ENCODE results near the gene SEMA3A.

SEMA3A gene

DNA sequence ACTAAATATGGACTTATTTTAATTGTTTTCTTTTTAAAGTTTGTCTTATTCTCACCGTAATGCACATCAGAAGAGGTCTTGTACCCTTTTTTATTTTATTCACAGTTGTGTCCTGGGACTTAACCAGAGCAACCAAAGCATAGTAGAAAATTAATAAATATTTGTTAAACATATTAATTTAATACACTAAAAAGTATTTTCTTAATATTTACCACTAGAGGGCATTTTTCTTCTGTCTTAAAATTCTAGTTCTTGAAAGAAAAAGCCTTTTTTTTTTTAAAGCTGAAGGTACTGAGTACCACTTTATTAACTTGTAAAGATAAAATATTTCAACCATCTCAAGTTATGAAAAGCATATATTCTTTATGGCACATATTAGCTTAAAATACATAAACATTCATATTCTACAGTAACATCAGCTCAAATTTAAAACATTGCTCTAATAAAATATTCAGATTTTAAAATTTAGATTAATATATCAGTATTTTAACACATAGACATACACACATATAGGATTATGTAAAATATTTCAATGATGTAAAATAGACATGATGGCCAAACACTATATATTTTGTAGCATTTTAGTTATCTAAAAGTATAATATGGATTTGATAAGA, 260.4 kb downstream of the SEMA3A start:
- no peak overlapping the region for H3K9ac ChIP-seq (ENCODE audit: low read depth in 1 of 2, low read length in 2 of 2)
- no peaks in the 10 kb centered on the region for H3K27me3 ChIP-seq (ENCODE audit: control insufficient read depth in 2 of 2, insufficient read depth in 2 of 2, low read length in 2 of 2)
- no peaks in the 10 kb centered on the region for H3K9me3 ChIP-seq (ENCODE audit: control insufficient read depth in 2 of 2, low read length in 2 of 2)
- no peak overlapping the region for H3K27ac ChIP-seq (ENCODE audit: low read depth in 2 of 2, low read length in 2 of 2)
- H3K4me1 ChIP-seq (ENCODE audit: control insufficient read depth in 2 of 2, insufficient read depth in 2 of 2, low read length in 2 of 2), result no peaks in the 10 kb centered on the region
- no peak overlapping the region for H3K4me3 ChIP-seq (ENCODE audit: low read length in 2 of 2)
- H3K36me3 ChIP-seq (ENCODE audit: control insufficient read depth in 2 of 2, insufficient read depth in 2 of 2, low read length in 2 of 2), result no peaks in the 10 kb centered on the region

DNA sequence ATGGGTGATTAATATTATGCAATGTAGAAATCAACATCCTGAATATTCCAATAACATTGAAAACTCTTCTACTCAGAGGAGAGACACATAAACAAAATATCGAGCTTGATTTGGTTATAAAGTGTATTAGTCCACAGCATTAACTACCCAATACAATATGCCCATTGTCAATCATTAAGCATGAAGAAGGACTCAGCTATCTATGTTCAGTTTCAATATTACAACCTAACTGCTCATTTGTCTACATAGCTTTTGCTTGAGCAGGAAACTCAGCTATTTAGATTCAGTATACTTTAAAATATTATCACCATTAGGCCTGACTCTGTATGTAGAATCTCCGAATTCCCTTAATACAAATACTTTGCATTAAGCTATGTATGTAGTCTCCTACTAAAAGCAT, 262.6 kb downstream of the SEMA3A start:
- Histone ChIP-seq H3K4me1 (ENCODE audit: control insufficient read depth in 2 of 2, insufficient read depth in 2 of 2, low read length in 2 of 2) (no peaks in the 10 kb centered on the region), H3K36me3 (ENCODE audit: control insufficient read depth in 2 of 2, insufficient read depth in 2 of 2, low read length in 2 of 2) (no peaks in the 10 kb centered on the region), H3K27me3 (ENCODE audit: control insufficient read depth in 2 of 2, insufficient read depth in 2 of 2, low read length in 2 of 2) (no peaks in the 10 kb centered on the region), H3K9me3 (ENCODE audit: control insufficient read depth in 2 of 2, low read length in 2 of 2) (no peaks in the 10 kb centered on the region), H3K9ac (ENCODE audit: low read depth in 1 of 2, low read length in 2 of 2) (no peak overlapping the region), H3K4me3 (ENCODE audit: low read length in 2 of 2) (no peak overlapping the region), H3K27ac (ENCODE audit: low read depth in 2 of 2, low read length in 2 of 2) (no peak overlapping the region)

DNA sequence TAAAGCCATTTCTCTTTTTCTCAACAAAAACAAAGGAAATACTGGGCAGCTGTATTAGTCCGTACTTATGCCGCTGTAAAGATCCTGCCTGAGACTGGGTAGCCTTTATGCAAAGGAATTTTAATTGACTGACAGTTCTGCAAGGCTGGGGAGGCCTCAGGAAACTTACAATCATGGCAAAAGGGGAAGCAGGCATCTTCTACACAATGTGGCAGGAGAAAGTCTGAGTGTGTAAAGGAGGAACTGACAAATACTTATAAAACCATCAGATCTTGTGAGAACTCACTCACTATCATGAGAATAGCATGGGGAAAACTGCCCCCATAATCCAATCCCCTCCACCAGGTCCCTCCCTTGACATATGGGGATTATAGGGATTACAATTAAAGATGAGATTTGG, 264.3 kb downstream of the SEMA3A start:
- no peak overlapping the region for H3K4me3 ChIP-seq (ENCODE audit: low read length in 2 of 2)
- H3K36me3 ChIP-seq (ENCODE audit: control insufficient read depth in 2 of 2, insufficient read depth in 2 of 2, low read length in 2 of 2), result no peaks in the 10 kb centered on the region
- H3K4me1 ChIP-seq (ENCODE audit: control insufficient read depth in 2 of 2, insufficient read depth in 2 of 2, low read length in 2 of 2), result no peaks in the 10 kb centered on the region
- no peak overlapping the region for H3K9ac ChIP-seq (ENCODE audit: low read depth in 1 of 2, low read length in 2 of 2)
- H3K27me3 ChIP-seq (ENCODE audit: control insufficient read depth in 2 of 2, insufficient read depth in 2 of 2, low read length in 2 of 2), result no peaks in the 10 kb centered on the region
- no peak overlapping the region for H3K27ac ChIP-seq (ENCODE audit: low read depth in 2 of 2, low read length in 2 of 2)
- no peaks in the 10 kb centered on the region for H3K9me3 ChIP-seq (ENCODE audit: control insufficient read depth in 2 of 2, low read length in 2 of 2)

DNA sequence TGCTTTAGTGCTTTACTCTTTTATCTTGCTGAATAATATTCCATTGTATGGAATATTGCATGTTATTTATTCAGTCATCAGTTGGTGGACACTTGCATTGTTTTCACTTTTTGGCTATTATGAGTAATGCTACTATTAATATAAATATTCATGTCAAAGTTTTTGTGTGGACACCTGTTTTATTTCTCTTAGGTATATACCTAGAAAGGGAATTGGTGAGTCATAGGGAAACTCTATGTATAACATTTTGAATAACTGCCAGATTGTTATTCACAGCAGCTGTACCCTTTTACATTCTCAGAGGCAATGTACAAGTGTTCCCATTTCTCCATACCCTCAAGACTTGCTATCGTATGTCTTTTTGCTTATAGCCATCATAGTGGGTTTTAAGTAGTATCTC, 268.7 kb downstream of the SEMA3A start:
- H3K9ac ChIP-seq (ENCODE audit: low read depth in 1 of 2, low read length in 2 of 2), result no peak overlapping the region
- no peaks in the 10 kb centered on the region for H3K4me1 ChIP-seq (ENCODE audit: control insufficient read depth in 2 of 2, insufficient read depth in 2 of 2, low read length in 2 of 2)
- no peaks in the 10 kb centered on the region for H3K9me3 ChIP-seq (ENCODE audit: control insufficient read depth in 2 of 2, low read length in 2 of 2)
- H3K27me3 ChIP-seq (ENCODE audit: control insufficient read depth in 2 of 2, insufficient read depth in 2 of 2, low read length in 2 of 2), result no peaks in the 10 kb centered on the region
- H3K4me3 ChIP-seq (ENCODE audit: low read length in 2 of 2), result no peak overlapping the region
- H3K36me3 ChIP-seq (ENCODE audit: control insufficient read depth in 2 of 2, insufficient read depth in 2 of 2, low read length in 2 of 2), result no peaks in the 10 kb centered on the region
- H3K27ac ChIP-seq (ENCODE audit: low read depth in 2 of 2, low read length in 2 of 2), result no peak overlapping the region

DNA sequence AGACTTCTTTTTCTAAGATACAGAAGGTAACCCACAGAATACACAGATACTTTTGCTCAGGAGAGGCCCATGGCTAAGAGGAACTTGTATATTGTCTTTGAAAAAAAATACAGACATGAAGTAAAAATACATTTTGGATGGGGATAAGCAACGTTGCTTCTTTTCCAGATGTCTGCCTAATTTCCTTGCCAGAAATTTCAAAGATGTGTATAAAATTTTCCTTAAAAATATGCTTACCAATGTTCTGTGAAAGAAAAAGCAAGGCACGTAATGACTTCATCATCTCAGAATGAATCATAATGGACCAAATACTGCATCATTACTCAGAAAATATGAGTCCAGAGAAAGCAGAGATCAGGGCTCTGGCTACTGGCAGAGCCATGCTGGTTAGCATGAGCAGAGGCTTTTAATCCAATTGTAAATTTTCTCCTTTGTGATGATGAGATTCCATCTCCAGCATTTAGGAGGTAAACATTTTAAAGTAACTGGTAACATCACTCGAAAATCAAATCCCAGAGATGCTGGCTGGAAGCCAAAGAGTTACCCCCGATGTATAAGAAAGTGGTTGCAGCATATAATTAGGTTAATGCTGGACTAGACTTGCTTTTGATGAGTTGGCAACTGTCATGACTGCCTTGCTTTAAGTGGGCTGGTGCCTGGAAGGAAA, 272.5 kb downstream of the SEMA3A start:
- Histone ChIP-seq H3K36me3 (ENCODE audit: control insufficient read depth in 2 of 2, insufficient read depth in 2 of 2, low read length in 2 of 2) (no peaks in the 10 kb centered on the region), H3K4me3 (ENCODE audit: low read length in 2 of 2) (no peak overlapping the region), H3K9ac (ENCODE audit: low read depth in 1 of 2, low read length in 2 of 2) (no peak overlapping the region), H3K4me1 (ENCODE audit: control insufficient read depth in 2 of 2, insufficient read depth in 2 of 2, low read length in 2 of 2) (no peaks in the 10 kb centered on the region), H3K9me3 (ENCODE audit: control insufficient read depth in 2 of 2, low read length in 2 of 2) (no peaks in the 10 kb centered on the region), H3K27ac (ENCODE audit: low read depth in 2 of 2, low read length in 2 of 2) (no peak overlapping the region), H3K27me3 (ENCODE audit: control insufficient read depth in 2 of 2, insufficient read depth in 2 of 2, low read length in 2 of 2) (no peaks in the 10 kb centered on the region)

DNA sequence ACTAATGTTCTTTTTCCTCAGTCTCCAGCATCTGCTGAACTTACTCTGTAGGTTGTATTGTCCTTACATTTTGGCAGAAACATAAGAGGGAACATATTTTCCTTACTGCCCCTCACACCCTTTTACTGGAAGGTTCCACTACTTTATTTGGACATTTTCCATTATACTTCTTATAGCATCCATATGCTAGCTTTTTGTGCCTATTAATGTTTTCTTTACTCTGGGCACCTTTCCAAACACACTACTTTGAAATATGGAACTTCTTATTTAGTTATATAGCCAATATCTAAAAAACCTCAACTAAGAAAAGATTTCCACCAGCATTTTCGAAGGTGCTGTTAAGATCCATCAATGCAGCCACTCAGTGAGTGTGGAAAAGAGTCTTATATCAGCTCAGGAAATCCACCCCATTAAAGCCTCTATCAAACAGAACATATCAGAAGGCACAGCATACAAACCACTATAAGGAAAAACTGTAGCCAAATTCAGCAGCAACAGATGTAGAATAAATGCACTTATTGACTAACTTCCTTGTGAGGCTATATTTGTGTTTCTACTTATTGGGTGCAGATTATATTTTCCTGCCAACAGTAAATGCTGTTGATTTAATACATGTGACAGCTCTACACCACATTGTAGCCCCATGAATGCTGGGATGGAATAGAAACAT, 273.2 kb downstream of the SEMA3A start:
- Histone ChIP-seq H3K27ac (ENCODE audit: low read depth in 2 of 2, low read length in 2 of 2) (no peak overlapping the region), H3K36me3 (ENCODE audit: control insufficient read depth in 2 of 2, insufficient read depth in 2 of 2, low read length in 2 of 2) (no peaks in the 10 kb centered on the region), H3K9me3 (ENCODE audit: control insufficient read depth in 2 of 2, low read length in 2 of 2) (no peaks in the 10 kb centered on the region), H3K9ac (ENCODE audit: low read depth in 1 of 2, low read length in 2 of 2) (no peak overlapping the region), H3K4me1 (ENCODE audit: control insufficient read depth in 2 of 2, insufficient read depth in 2 of 2, low read length in 2 of 2) (no peaks in the 10 kb centered on the region), H3K27me3 (ENCODE audit: control insufficient read depth in 2 of 2, insufficient read depth in 2 of 2, low read length in 2 of 2) (no peaks in the 10 kb centered on the region), H3K4me3 (ENCODE audit: low read length in 2 of 2) (no peak overlapping the region)

DNA sequence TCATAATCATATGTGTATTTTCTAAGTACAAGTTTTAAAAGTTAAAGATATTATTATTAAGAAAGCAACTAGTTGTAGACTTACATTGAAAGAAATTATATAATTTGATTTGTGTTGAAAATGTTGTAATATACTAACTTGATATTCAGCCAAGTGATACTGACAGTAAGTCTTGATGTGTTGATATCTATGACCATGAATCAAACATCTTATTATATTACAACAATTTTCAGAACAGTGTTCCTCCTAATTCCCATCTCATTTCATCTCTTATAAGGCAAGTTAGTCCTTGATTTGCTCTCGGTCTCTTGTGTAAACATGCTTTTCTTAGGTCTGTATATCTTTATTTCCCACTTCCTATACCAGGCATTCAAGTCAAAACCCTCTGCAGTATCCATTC, 276.4 kb downstream of the SEMA3A start:
- no peak overlapping the region for H3K9ac ChIP-seq (ENCODE audit: low read depth in 1 of 2, low read length in 2 of 2)
- no peaks in the 10 kb centered on the region for H3K36me3 ChIP-seq (ENCODE audit: control insufficient read depth in 2 of 2, insufficient read depth in 2 of 2, low read length in 2 of 2)
- H3K9me3 ChIP-seq (ENCODE audit: control insufficient read depth in 2 of 2, low read length in 2 of 2), result no peaks in the 10 kb centered on the region
- no peaks in the 10 kb centered on the region for H3K4me1 ChIP-seq (ENCODE audit: control insufficient read depth in 2 of 2, insufficient read depth in 2 of 2, low read length in 2 of 2)
- no peak overlapping the region for H3K4me3 ChIP-seq (ENCODE audit: low read length in 2 of 2)
- H3K27ac ChIP-seq (ENCODE audit: low read depth in 2 of 2, low read length in 2 of 2), result no peak overlapping the region
- no peaks in the 10 kb centered on the region for H3K27me3 ChIP-seq (ENCODE audit: control insufficient read depth in 2 of 2, insufficient read depth in 2 of 2, low read length in 2 of 2)

DNA sequence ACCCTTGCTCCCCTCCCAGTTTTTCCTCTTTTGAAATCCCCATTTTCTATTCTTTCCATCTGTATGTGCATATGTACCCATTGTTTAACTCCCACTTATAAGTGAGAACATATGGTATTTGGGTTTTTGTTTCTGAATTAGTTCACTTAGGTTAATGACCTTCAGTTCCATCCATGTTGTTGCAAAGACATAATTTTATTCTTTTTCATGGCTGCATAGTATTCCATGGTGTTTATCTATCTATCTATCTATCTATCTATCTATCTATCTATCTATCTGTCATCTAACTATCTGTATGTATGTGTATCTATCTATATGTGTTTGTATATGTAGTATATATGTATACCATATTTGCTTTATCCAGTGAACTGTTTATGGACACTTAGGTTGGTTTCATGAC, 281.4 kb downstream of the SEMA3A start:
- H3K9ac ChIP-seq (ENCODE audit: low read depth in 1 of 2, low read length in 2 of 2), result no peak overlapping the region
- H3K27ac ChIP-seq (ENCODE audit: low read depth in 2 of 2, low read length in 2 of 2), result no peak overlapping the region
- no peaks in the 10 kb centered on the region for H3K36me3 ChIP-seq (ENCODE audit: control insufficient read depth in 2 of 2, insufficient read depth in 2 of 2, low read length in 2 of 2)
- no peaks in the 10 kb centered on the region for H3K27me3 ChIP-seq (ENCODE audit: control insufficient read depth in 2 of 2, insufficient read depth in 2 of 2, low read length in 2 of 2)
- H3K4me3 ChIP-seq (ENCODE audit: low read length in 2 of 2), result no peak overlapping the region
- no peaks in the 10 kb centered on the region for H3K4me1 ChIP-seq (ENCODE audit: control insufficient read depth in 2 of 2, insufficient read depth in 2 of 2, low read length in 2 of 2)
- H3K9me3 ChIP-seq (ENCODE audit: control insufficient read depth in 2 of 2, low read length in 2 of 2), result no peaks in the 10 kb centered on the region

DNA sequence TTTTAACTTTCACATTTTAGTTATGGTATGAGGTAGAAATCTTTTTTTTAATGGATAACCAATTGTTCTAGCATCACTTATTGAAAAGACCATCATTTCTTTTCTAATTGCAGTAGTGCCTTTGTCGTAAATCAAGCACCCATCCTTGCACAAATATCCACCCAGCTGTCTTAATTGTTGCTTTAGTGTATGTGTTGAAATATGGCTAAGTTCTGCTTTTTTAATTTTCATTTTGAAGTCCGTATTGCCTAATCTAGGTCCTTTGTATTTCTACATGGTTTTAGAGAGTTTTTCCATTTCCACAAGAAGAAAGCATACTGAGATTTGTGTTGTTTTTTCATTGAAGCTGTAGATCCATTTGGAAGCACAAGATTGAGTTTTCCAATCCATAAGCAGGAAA, 286.1 kb downstream of the SEMA3A start:
- H3K9ac ChIP-seq (ENCODE audit: low read depth in 1 of 2, low read length in 2 of 2), result no peak overlapping the region
- no peak overlapping the region for H3K4me3 ChIP-seq (ENCODE audit: low read length in 2 of 2)
- H3K36me3 ChIP-seq (ENCODE audit: control insufficient read depth in 2 of 2, insufficient read depth in 2 of 2, low read length in 2 of 2), result no peaks in the 10 kb centered on the region
- H3K9me3 ChIP-seq (ENCODE audit: control insufficient read depth in 2 of 2, low read length in 2 of 2), result no peaks in the 10 kb centered on the region
- H3K27me3 ChIP-seq (ENCODE audit: control insufficient read depth in 2 of 2, insufficient read depth in 2 of 2, low read length in 2 of 2), result no peaks in the 10 kb centered on the region
- H3K4me1 ChIP-seq (ENCODE audit: control insufficient read depth in 2 of 2, insufficient read depth in 2 of 2, low read length in 2 of 2), result no peaks in the 10 kb centered on the region
- no peak overlapping the region for H3K27ac ChIP-seq (ENCODE audit: low read depth in 2 of 2, low read length in 2 of 2)

Measured in mucosa of rectum (tissue), 2 donors.